ENCODE data around the gene NRG3.

The NRG3 gene

GRCh38 chr10:81920213-81920829 is 45.3 kb downstream of the NRG3 start:
- Histone ChIP-seq H3K4me1 (ENCODE audit: control insufficient read depth, insufficient read depth, low read length) (no peaks in the 10 kb centered on the region), H3K9me3 (ENCODE audit: control insufficient read depth, low read length) (no peaks in the 10 kb centered on the region), H3K4me3 (ENCODE audit: low read length) (no peak overlapping the region), H3K9ac (ENCODE audit: low read length) (no peak overlapping the region), H3K27me3 (ENCODE audit: control insufficient read depth, insufficient read depth, low read length) (no peaks in the 10 kb centered on the region), H3K36me3 (ENCODE audit: control insufficient read depth, insufficient read depth, low read length) (no peaks in the 10 kb centered on the region)

GRCh38 chr10:81928119-81928518 is 53.1 kb downstream of the NRG3 start:
- no peaks in the 10 kb centered on the region for H3K27me3 ChIP-seq (ENCODE audit: control insufficient read depth, insufficient read depth, low read length)
- no peak overlapping the region for H3K9ac ChIP-seq (ENCODE audit: low read length)
- no peaks in the 10 kb centered on the region for H3K4me1 ChIP-seq (ENCODE audit: control insufficient read depth, insufficient read depth, low read length)
- H3K4me3 ChIP-seq (ENCODE audit: low read length), result no peak overlapping the region
- no peaks in the 10 kb centered on the region for H3K36me3 ChIP-seq (ENCODE audit: control insufficient read depth, insufficient read depth, low read length)
- H3K9me3 ChIP-seq (ENCODE audit: control insufficient read depth, low read length), result no peaks in the 10 kb centered on the region

GRCh38 chr10:81943583-81943982 is 68.6 kb downstream of the NRG3 start:
- no peaks in the 10 kb centered on the region for H3K27me3 ChIP-seq (ENCODE audit: control insufficient read depth, insufficient read depth, low read length)
- peaks cover 4% of the 10 kb centered on the region for H3K9me3 ChIP-seq (ENCODE audit: control insufficient read depth, low read length)
- H3K4me1 ChIP-seq (ENCODE audit: control insufficient read depth, insufficient read depth, low read length), result no peaks in the 10 kb centered on the region
- H3K36me3 ChIP-seq (ENCODE audit: control insufficient read depth, insufficient read depth, low read length), result no peaks in the 10 kb centered on the region
- no peak overlapping the region for H3K9ac ChIP-seq (ENCODE audit: low read length)
- H3K4me3 ChIP-seq (ENCODE audit: low read length), result no peak overlapping the region

GRCh38 chr10:81944609-81945008 is 69.6 kb downstream of the NRG3 start:
- H3K27me3 ChIP-seq (ENCODE audit: control insufficient read depth, insufficient read depth, low read length), result no peaks in the 10 kb centered on the region
- H3K36me3 ChIP-seq (ENCODE audit: control insufficient read depth, insufficient read depth, low read length), result no peaks in the 10 kb centered on the region
- peaks cover 4% of the 10 kb centered on the region for H3K9me3 ChIP-seq (ENCODE audit: control insufficient read depth, low read length)
- no peak overlapping the region for H3K9ac ChIP-seq (ENCODE audit: low read length)
- no peak overlapping the region for H3K4me3 ChIP-seq (ENCODE audit: low read length)
- no peaks in the 10 kb centered on the region for H3K4me1 ChIP-seq (ENCODE audit: control insufficient read depth, insufficient read depth, low read length)

- H3K4me3 ChIP-seq (ENCODE audit: low read length), result no peak overlapping the region
- H3K9me3 ChIP-seq (ENCODE audit: control insufficient read depth, low read length), result peaks cover 4% of the 10 kb centered on the region
- no peaks in the 10 kb centered on the region for H3K36me3 ChIP-seq (ENCODE audit: control insufficient read depth, insufficient read depth, low read length)
- no peaks in the 10 kb centered on the region for H3K27me3 ChIP-seq (ENCODE audit: control insufficient read depth, insufficient read depth, low read length)
- no peaks in the 10 kb centered on the region for H3K4me1 ChIP-seq (ENCODE audit: control insufficient read depth, insufficient read depth, low read length)
- no peak overlapping the region for H3K9ac ChIP-seq (ENCODE audit: low read length)
Observed at GRCh38 chr10:81949283-81949682, 74.3 kb downstream of the NRG3 start.

GRCh38 chr10:81950358-81950757 is 75.4 kb downstream of the NRG3 start:
- Histone ChIP-seq H3K4me1 (ENCODE audit: control insufficient read depth, insufficient read depth, low read length) (no peaks in the 10 kb centered on the region), H3K9ac (ENCODE audit: low read length) (no peak overlapping the region), H3K4me3 (ENCODE audit: low read length) (no peak overlapping the region), H3K9me3 (ENCODE audit: control insufficient read depth, low read length) (peaks cover 2% of the 10 kb centered on the region), H3K36me3 (ENCODE audit: control insufficient read depth, insufficient read depth, low read length) (no peaks in the 10 kb centered on the region), H3K27me3 (ENCODE audit: control insufficient read depth, insufficient read depth, low read length) (no peaks in the 10 kb centered on the region)

- H3K36me3 ChIP-seq (ENCODE audit: control insufficient read depth, insufficient read depth, low read length), result no peaks in the 10 kb centered on the region
- H3K4me3 ChIP-seq (ENCODE audit: low read length), result no peak overlapping the region
- H3K4me1 ChIP-seq (ENCODE audit: control insufficient read depth, insufficient read depth, low read length), result no peaks in the 10 kb centered on the region
- no peaks in the 10 kb centered on the region for H3K27me3 ChIP-seq (ENCODE audit: control insufficient read depth, insufficient read depth, low read length)
- H3K9ac ChIP-seq (ENCODE audit: low read length), result no peak overlapping the region
- no peaks in the 10 kb centered on the region for H3K9me3 ChIP-seq (ENCODE audit: control insufficient read depth, low read length)
Observed at GRCh38 chr10:81953420-81953819, 78.4 kb downstream of the NRG3 start.

- Histone ChIP-seq H3K4me3 (ENCODE audit: low read length) (no peak overlapping the region), H3K9me3 (ENCODE audit: control insufficient read depth, low read length) (no peaks in the 10 kb centered on the region), H3K36me3 (ENCODE audit: control insufficient read depth, insufficient read depth, low read length) (no peaks in the 10 kb centered on the region), H3K27me3 (ENCODE audit: control insufficient read depth, insufficient read depth, low read length) (no peaks in the 10 kb centered on the region), H3K9ac (ENCODE audit: low read length) (no peak overlapping the region), H3K4me1 (ENCODE audit: control insufficient read depth, insufficient read depth, low read length) (no peaks in the 10 kb centered on the region)
Observed at GRCh38 chr10:81957976-81958375, 83.0 kb downstream of the NRG3 start.

GRCh38 chr10:81959016-81959415 is 84.0 kb downstream of the NRG3 start:
- Histone ChIP-seq H3K27me3 (ENCODE audit: control insufficient read depth, insufficient read depth, low read length) (no peaks in the 10 kb centered on the region), H3K4me1 (ENCODE audit: control insufficient read depth, insufficient read depth, low read length) (no peaks in the 10 kb centered on the region), H3K36me3 (ENCODE audit: control insufficient read depth, insufficient read depth, low read length) (no peaks in the 10 kb centered on the region), H3K9ac (ENCODE audit: low read length) (no peak overlapping the region), H3K4me3 (ENCODE audit: low read length) (no peak overlapping the region), H3K9me3 (ENCODE audit: control insufficient read depth, low read length) (no peaks in the 10 kb centered on the region)

- Histone ChIP-seq H3K9ac (ENCODE audit: low read length) (no peak overlapping the region), H3K27me3 (ENCODE audit: control insufficient read depth, insufficient read depth, low read length) (no peaks in the 10 kb centered on the region)
Observed at GRCh38 chr10:81961451-81962184, 86.6 kb downstream of the NRG3 start.

GRCh38 chr10:81963606-81964005 is 88.6 kb downstream of the NRG3 start:
- Histone ChIP-seq H3K9me3 (ENCODE audit: control insufficient read depth, low read length) (no peaks in the 10 kb centered on the region), H3K4me3 (ENCODE audit: low read length) (no peak overlapping the region), H3K9ac (ENCODE audit: low read length) (no peak overlapping the region), H3K4me1 (ENCODE audit: control insufficient read depth, insufficient read depth, low read length) (no peaks in the 10 kb centered on the region), H3K36me3 (ENCODE audit: control insufficient read depth, insufficient read depth, low read length) (no peaks in the 10 kb centered on the region), H3K27me3 (ENCODE audit: control insufficient read depth, insufficient read depth, low read length) (no peaks in the 10 kb centered on the region)

More at GRCh38 chr10:81961451-81962184, 86.6 kb downstream of the NRG3 start:
- H3K9me3 ChIP-seq (ENCODE audit: control insufficient read depth, low read length), result no peaks in the 10 kb centered on the region
- H3K4me1 ChIP-seq (ENCODE audit: control insufficient read depth, insufficient read depth, low read length), result no peaks in the 10 kb centered on the region
- no peaks in the 10 kb centered on the region for H3K36me3 ChIP-seq (ENCODE audit: control insufficient read depth, insufficient read depth, low read length)
- H3K4me3 ChIP-seq (ENCODE audit: low read length), result no peak overlapping the region

GRCh38 chr10:81967716-81968115 is 92.7 kb downstream of the NRG3 start:
- H3K27me3 ChIP-seq (ENCODE audit: control insufficient read depth, insufficient read depth, low read length), result no peaks in the 10 kb centered on the region
- H3K36me3 ChIP-seq (ENCODE audit: control insufficient read depth, insufficient read depth, low read length), result no peaks in the 10 kb centered on the region
- H3K4me1 ChIP-seq (ENCODE audit: control insufficient read depth, insufficient read depth, low read length), result no peaks in the 10 kb centered on the region
- no peak overlapping the region for H3K4me3 ChIP-seq (ENCODE audit: low read length)
- no peak overlapping the region for H3K9ac ChIP-seq (ENCODE audit: low read length)
- no peaks in the 10 kb centered on the region for H3K9me3 ChIP-seq (ENCODE audit: control insufficient read depth, low read length)
